ENCODE results near the gene ARSD. TPM values are rescaled to one million over a fixed set of nuclear protein-coding genes. Genes with fewer than 3 reads are reported as not detected.

The ARSD gene
- total RNA-seq, 2 donors from 2014 or later: 13.2 to 25.3 TPM

DNA sequence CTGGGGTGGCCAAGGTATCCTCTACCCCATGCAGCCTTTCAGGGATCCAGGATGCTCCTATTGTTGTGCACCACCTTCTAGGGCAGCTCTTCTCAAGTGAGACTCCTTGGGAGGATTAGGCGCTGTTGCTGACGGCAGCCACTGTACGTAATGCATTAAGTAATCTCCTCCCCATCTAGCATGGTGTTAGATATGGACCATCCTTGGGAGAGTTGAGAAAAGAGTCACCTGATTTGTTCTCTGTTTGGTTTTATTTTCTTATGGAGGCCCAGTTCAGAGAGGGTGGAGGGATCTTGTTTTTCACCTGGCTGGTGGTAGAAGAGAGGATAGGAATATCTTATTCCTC lies 54.0 kb downstream of the ARSD start:
- ATAC-seq (ENCODE audit: insufficient number of reproducible peaks, low FRiP score, low read depth): no peak
- Histone ChIP-seq H3K36me3 (no peaks in the 10 kb centered on the region), H3K4me3 (no peak overlapping the region), H3K4me1 (ENCODE audit: control insufficient read depth in 1 of 2, low read depth in 2 of 2) (no peaks in the 10 kb centered on the region), H3K9me3 (no peaks in the 10 kb centered on the region), H3K27me3 (replicated peaks; ENCODE audit: insufficient read depth) (no peaks in the 10 kb centered on the region), H3K27ac (no peak overlapping the region)
- TF ChIP-seq, protein P1, sequence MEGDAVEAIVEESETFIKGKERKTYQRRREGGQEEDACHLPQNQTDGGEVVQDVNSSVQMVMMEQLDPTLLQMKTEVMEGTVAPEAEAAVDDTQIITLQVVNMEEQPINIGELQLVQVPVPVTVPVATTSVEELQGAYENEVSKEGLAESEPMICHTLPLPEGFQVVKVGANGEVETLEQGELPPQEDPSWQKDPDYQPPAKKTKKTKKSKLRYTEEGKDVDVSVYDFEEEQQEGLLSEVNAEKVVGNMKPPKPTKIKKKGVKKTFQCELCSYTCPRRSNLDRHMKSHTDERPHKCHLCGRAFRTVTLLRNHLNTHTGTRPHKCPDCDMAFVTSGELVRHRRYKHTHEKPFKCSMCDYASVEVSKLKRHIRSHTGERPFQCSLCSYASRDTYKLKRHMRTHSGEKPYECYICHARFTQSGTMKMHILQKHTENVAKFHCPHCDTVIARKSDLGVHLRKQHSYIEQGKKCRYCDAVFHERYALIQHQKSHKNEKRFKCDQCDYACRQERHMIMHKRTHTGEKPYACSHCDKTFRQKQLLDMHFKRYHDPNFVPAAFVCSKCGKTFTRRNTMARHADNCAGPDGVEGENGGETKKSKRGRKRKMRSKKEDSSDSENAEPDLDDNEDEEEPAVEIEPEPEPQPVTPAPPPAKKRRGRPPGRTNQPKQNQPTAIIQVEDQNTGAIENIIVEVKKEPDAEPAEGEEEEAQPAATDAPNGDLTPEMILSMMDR (IDR thresholded peaks at IDR 0.05): no peak
- DNase-seq (ENCODE audit: low spot score): no peak

DNA sequence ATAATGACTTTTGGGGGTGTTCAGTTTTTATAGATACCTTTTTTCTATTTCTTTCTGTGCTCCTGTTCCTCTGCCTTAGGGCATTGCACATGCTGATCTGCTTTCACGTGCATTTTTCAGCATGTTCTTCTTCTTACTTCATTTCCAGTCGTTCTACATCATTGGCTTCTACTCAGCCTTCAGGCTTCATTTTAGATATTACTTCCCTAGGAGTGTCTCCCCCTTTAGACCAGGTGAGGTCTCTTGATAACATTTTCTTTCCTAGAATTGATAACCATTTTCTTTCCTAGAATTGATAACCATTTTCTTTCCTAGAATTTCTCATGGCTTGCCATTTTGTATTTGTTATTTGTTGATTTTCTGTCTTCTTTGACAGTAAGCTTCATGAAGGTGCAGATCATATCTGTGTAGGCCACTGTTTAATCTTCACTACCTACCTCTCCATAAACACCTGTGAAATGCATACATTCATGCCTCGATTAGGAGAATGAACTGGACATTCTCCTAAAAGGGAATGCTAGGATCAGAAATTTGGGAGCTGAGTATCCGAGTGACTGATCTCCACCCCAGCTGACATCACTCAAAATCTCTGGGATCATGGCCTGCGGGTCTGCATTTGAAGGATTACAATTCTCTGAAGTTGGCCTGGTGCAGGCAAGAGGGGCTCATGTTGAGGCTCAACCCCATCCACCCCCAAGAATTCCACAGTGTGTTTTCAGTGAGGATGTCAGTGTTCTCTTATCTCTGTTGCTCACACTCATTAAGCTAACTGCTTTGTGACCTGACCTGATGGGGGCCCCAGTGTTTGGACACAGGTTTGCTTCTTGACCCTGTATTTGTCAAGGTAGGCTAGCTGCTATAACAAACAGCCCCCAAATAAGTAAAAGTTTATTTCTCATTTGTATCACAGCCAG lies 54.7 kb downstream of the ARSD start:
- TF ChIP-seq, protein P1 (IDR thresholded peaks at IDR 0.05): no peak
- H3K36me3 ChIP-seq: no peaks in the 10 kb centered on the region

DNA sequence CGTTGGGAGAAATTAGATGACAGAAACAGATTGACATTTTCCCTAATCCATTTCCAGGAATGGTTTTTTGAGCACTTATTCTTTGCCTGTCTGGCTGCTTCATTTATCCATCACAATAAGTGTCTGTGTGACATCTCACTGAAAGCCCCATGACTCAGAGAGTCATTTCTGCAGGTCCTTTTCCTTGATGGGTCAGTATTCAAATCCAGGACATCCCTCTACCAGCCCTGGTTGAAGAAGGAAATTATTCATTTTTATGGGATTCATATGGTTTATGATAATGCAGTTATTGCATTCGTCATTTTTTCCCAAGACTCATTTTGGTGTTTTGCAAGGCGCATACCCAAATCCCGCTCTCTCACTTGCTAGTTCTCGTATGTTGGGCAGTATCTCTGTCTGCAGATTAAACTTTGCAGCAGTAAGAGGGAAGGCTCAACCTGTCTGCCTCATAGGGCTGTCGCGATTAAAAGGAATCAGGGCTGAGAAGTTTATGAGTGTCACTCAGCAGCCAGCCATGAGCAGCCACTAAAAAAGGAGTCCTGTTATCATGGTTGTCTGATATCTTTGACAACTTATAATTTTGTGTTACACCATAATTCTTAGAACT lies 56.4 kb downstream of the ARSD start:
- Histone ChIP-seq H3K27me3 (replicated peaks; ENCODE audit: insufficient read depth) (no peaks in the 10 kb centered on the region), H3K27ac (no peak overlapping the region), H3K4me1 (ENCODE audit: control insufficient read depth in 1 of 2, low read depth in 2 of 2) (no peaks in the 10 kb centered on the region), H3K4me3 (no peak overlapping the region), H3K9me3 (no peaks in the 10 kb centered on the region), H3K36me3 (no peaks in the 10 kb centered on the region)
- ATAC-seq (ENCODE audit: insufficient number of reproducible peaks, low FRiP score, low read depth) (no peak), DNase-seq (ENCODE audit: low spot score) (no peak)
- TF ChIP-seq, protein P1 (IDR thresholded peaks at IDR 0.05): no peak

More for the DNA sequence above, 54.7 kb downstream of the ARSD start:
- ATAC-seq (ENCODE audit: insufficient number of reproducible peaks, low FRiP score, low read depth) (no peak), DNase-seq (ENCODE audit: low spot score) (no peak)
- Histone ChIP-seq H3K4me3 (no peak overlapping the region), H3K9me3 (no peaks in the 10 kb centered on the region), H3K27ac (no peak overlapping the region), H3K4me1 (ENCODE audit: control insufficient read depth in 1 of 2, low read depth in 2 of 2) (no peaks in the 10 kb centered on the region), H3K27me3 (replicated peaks; ENCODE audit: insufficient read depth) (no peaks in the 10 kb centered on the region)

DNA sequence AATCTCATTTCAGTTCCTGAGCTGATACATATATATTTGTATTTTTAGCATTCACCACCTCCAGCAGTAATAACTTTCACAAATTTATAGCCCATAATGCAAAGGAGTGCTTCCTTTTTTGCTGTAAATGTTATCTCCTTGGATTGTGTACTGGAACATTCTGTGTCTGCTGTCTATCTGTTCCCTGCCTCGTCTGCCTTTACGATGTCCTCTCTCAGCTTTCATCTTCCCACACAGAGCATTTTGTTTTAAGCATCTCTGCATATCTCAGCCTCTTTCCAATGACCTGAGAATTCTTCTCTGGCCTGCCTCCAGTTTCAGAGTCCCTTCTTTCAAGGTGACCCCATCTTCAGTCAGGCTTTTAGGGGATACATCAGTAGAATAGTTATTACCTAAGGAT lies 57.3 kb downstream of the ARSD start:
- no peak for ATAC-seq (ENCODE audit: insufficient number of reproducible peaks, low FRiP score, low read depth)
- no peaks in the 10 kb centered on the region for H3K27me3 ChIP-seq (replicated peaks; ENCODE audit: insufficient read depth)
- H3K36me3 ChIP-seq: no peaks in the 10 kb centered on the region
- H3K4me3 ChIP-seq: no peak overlapping the region
- DNase-seq (ENCODE audit: low spot score): no peak
- no peaks in the 10 kb centered on the region for H3K4me1 ChIP-seq (ENCODE audit: control insufficient read depth in 1 of 2, low read depth in 2 of 2)
- TF ChIP-seq, protein P1 (IDR thresholded peaks at IDR 0.05): no peak
- no peak overlapping the region for H3K27ac ChIP-seq
- H3K9me3 ChIP-seq: no peaks in the 10 kb centered on the region

DNA sequence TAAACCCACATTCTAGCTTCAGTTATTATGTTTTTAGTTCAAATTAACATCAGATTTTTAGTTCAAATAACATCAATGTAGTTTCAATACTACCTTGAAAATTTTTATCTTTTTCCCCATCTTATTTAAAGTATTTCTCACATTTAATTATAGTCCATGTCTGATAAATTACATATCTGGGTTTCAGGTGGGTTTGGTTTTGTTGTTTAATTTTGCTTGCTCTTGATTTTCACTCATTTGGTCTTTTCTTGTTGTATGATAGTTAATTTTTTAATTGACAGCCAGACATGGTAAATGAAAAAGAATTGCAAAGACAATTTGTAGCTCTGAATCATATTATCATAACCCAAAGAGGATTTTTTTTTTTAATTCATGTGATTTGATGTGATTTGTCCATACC lies 58.5 kb downstream of the ARSD start:
- no peaks in the 10 kb centered on the region for H3K27me3 ChIP-seq (replicated peaks; ENCODE audit: insufficient read depth)
- TF ChIP-seq, protein P1 (IDR thresholded peaks at IDR 0.05): no peak

More for the DNA sequence above, 58.5 kb downstream of the ARSD start:
- Histone ChIP-seq H3K36me3 (no peaks in the 10 kb centered on the region), H3K9me3 (no peaks in the 10 kb centered on the region), H3K4me1 (ENCODE audit: control insufficient read depth in 1 of 2, low read depth in 2 of 2) (no peaks in the 10 kb centered on the region), H3K27ac (no peak overlapping the region), H3K4me3 (no peak overlapping the region)
- ATAC-seq (ENCODE audit: insufficient number of reproducible peaks, low FRiP score, low read depth) (no peak), DNase-seq (ENCODE audit: low spot score) (no peak)
